Measurements from ENCODE around the gene INS.

INS gene

GRCh38 chr11:2202071-2202899 lies 41.3 kb upstream of the INS start:
- Histone ChIP-seq H3K4me1 (ENCODE audit: insufficient read depth, poor library complexity, severe bottlenecking) (peaks cover 15% of the 10 kb centered on the region), H3K27me3 (ENCODE audit: insufficient read depth, poor library complexity, severe bottlenecking) (no peaks in the 10 kb centered on the region), H3K27ac (ENCODE audit: poor library complexity, severe bottlenecking) (peak overlapping the region; percentile 43), H3K9me3 (ENCODE audit: severe bottlenecking) (no peaks in the 10 kb centered on the region), H3K4me3 (ENCODE audit: severe bottlenecking) (no peak overlapping the region), H3K36me3 (ENCODE audit: low read depth) (no peaks in the 10 kb centered on the region)
- ATAC-seq (ENCODE audit: low read depth) (peak; percentile 70), DNase-seq (ENCODE audit: low spot score) (peak; percentile 84)
- TF ChIP-seq, protein P1, sequence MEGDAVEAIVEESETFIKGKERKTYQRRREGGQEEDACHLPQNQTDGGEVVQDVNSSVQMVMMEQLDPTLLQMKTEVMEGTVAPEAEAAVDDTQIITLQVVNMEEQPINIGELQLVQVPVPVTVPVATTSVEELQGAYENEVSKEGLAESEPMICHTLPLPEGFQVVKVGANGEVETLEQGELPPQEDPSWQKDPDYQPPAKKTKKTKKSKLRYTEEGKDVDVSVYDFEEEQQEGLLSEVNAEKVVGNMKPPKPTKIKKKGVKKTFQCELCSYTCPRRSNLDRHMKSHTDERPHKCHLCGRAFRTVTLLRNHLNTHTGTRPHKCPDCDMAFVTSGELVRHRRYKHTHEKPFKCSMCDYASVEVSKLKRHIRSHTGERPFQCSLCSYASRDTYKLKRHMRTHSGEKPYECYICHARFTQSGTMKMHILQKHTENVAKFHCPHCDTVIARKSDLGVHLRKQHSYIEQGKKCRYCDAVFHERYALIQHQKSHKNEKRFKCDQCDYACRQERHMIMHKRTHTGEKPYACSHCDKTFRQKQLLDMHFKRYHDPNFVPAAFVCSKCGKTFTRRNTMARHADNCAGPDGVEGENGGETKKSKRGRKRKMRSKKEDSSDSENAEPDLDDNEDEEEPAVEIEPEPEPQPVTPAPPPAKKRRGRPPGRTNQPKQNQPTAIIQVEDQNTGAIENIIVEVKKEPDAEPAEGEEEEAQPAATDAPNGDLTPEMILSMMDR (IDR thresholded peaks at IDR 0.05; ENCODE audit: poor library complexity, severe bottlenecking) = no peak

GRCh38 chr11:2201542-2201941 lies 40.5 kb upstream of the INS start:
- Histone ChIP-seq H3K27me3 (ENCODE audit: insufficient read depth, poor library complexity, severe bottlenecking) (no peaks in the 10 kb centered on the region), H3K9me3 (ENCODE audit: severe bottlenecking) (no peaks in the 10 kb centered on the region), H3K36me3 (ENCODE audit: low read depth) (no peaks in the 10 kb centered on the region), H3K27ac (ENCODE audit: poor library complexity, severe bottlenecking) (peak overlapping the region; percentile 43), H3K4me1 (ENCODE audit: insufficient read depth, poor library complexity, severe bottlenecking) (peaks cover 15% of the 10 kb centered on the region), H3K4me3 (ENCODE audit: severe bottlenecking) (no peak overlapping the region)
- DNase-seq (ENCODE audit: low spot score) (peak; percentile 15), ATAC-seq (ENCODE audit: low read depth) (no peak)
- TF ChIP-seq, protein P1 (IDR thresholded peaks at IDR 0.05; ENCODE audit: poor library complexity, severe bottlenecking) = no peak

DNA sequence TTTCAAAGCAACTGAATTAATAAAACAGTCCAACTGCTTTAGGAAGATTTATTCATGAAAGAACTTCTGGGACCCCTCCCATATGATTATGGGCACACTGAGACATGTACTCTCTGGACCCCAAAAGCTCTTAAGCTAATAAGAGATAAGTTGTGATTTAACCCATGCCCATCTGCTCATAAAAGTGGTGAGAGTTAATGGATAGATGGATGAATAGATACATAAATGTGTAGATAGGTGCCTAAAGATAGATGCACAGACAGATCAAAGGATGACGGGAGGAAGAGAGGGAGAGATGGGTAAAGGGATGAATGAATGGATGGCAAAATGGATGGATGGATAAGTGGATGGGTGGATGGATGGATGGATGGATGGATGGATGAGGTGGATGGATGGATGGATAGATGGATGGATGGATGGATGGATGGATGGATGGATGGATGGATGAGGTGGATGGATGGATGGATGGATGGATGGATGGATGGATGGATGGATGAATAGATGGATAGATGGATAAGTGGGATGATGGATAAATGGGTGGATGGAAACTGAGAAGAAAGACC lies 40.0 kb upstream of the INS start:
- DNase-seq (ENCODE audit: low spot score) = no peak
- Histone ChIP-seq H3K4me3 (ENCODE audit: severe bottlenecking) (no peak overlapping the region), H3K36me3 (ENCODE audit: low read depth) (no peaks in the 10 kb centered on the region), H3K27ac (ENCODE audit: poor library complexity, severe bottlenecking) (no peak overlapping the region), H3K27me3 (ENCODE audit: insufficient read depth, poor library complexity, severe bottlenecking) (no peaks in the 10 kb centered on the region), H3K4me1 (ENCODE audit: insufficient read depth, poor library complexity, severe bottlenecking) (peaks cover 15% of the 10 kb centered on the region), H3K9me3 (ENCODE audit: severe bottlenecking) (no peaks in the 10 kb centered on the region)
- TF ChIP-seq, protein P1 (IDR thresholded peaks at IDR 0.05; ENCODE audit: poor library complexity, severe bottlenecking) = no peak
- ATAC-seq (ENCODE audit: low read depth) = no peak

DNA sequence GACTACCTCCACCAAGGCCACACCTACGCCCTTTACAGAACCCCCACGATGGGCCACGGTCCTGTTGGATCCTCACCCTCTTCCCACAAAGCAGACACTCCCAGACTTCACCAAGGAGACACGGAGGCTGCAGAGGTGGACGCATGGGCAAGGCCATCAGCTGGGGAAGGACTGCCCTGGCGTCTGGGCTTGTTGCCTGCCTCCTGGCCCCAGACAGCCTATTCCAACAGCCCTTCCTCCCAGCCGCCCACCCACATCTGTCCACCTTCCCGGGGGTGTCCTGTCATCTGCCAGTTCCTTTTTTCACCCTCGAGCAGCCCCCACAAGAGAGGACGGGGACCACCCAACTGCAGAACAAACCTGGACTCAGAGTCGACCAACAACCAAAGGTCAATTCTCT lies 39.5 kb upstream of the INS start:
- ATAC-seq (ENCODE audit: low read depth) (no peak), DNase-seq (ENCODE audit: low spot score) (no peak)
- Histone ChIP-seq H3K27ac (ENCODE audit: poor library complexity, severe bottlenecking) (no peak overlapping the region), H3K36me3 (ENCODE audit: low read depth) (no peaks in the 10 kb centered on the region), H3K27me3 (ENCODE audit: insufficient read depth, poor library complexity, severe bottlenecking) (no peaks in the 10 kb centered on the region), H3K9me3 (ENCODE audit: severe bottlenecking) (no peaks in the 10 kb centered on the region), H3K4me1 (ENCODE audit: insufficient read depth, poor library complexity, severe bottlenecking) (peaks cover 15% of the 10 kb centered on the region), H3K4me3 (ENCODE audit: severe bottlenecking) (no peak overlapping the region)
- TF ChIP-seq, protein P1 (IDR thresholded peaks at IDR 0.05; ENCODE audit: poor library complexity, severe bottlenecking) = no peak
